Glutamatergic neuron (in vitro differentiated cells): ENCODE measurements around the gene HPN. TPM values are rescaled to one million over a fixed set of nuclear protein-coding genes. Genes with fewer than 3 reads are reported as not detected.

Experiments used
- DNase-seq: peaks from one replicate; pipeline ENCODE4 v3.0.0; 2022
- H3K27ac Mint-ChIP-seq: one replicate; pipeline ENCODE4 v1.8.0; 2020; ENCODE audit warnings: mild to moderate bottlenecking, mixed read lengths, inconsistent platforms; ENCODE audit not compliant: unreplicated experiment
- H3K27me3 Mint-ChIP-seq: one replicate; pipeline ENCODE4 v1.8.0; 2020; ENCODE audit warnings: mild to moderate bottlenecking, moderate library complexity, mixed read lengths, inconsistent platforms; ENCODE audit not compliant: unreplicated experiment
- H3K36me3 Mint-ChIP-seq: one replicate; pipeline ENCODE4 v1.8.0; 2020; ENCODE audit warnings: mild to moderate bottlenecking, mixed read lengths, inconsistent platforms; ENCODE audit not compliant: unreplicated experiment
- H3K4me1 Mint-ChIP-seq: one replicate; pipeline ENCODE4 v1.8.0; 2020; ENCODE audit warnings: mild to moderate bottlenecking, low read depth, mixed read lengths, inconsistent platforms; ENCODE audit not compliant: unreplicated experiment
- H3K4me3 Mint-ChIP-seq: one replicate; pipeline ENCODE4 v1.8.0; 2020; ENCODE audit warnings: mild to moderate bottlenecking, mixed read lengths, inconsistent platforms; ENCODE audit not compliant: unreplicated experiment
- H3K9me3 Mint-ChIP-seq: one replicate; pipeline ENCODE4 v1.8.0; 2020; ENCODE audit warnings: mild to moderate bottlenecking, moderate library complexity, mixed read lengths, inconsistent platforms; ENCODE audit not compliant: unreplicated experiment
- total RNA-seq: library from RNA; stranded (reverse); fragmentation: NEBNext Ultra II Directional; extraction: Animal tissue kit (Norgen Biotek cat#: 25700); gene quantifications from one replicate; pipeline ENCODE4 v1.2.1, GENCODE V29; 2021; ENCODE audit not compliant: unreplicated experiment
- TF ChIP-seq, protein P1 (sequence below): fragments of 200-600 bp; sonication (generic); IDR thresholded peaks from one replicate; pipeline ENCODE4 v1.5.0; 2021; ENCODE audit not compliant: partially characterized antibody, unreplicated experiment

HPN gene
- total RNA-seq, 1 donor from 2014 or later: 0.29 TPM

DNA sequence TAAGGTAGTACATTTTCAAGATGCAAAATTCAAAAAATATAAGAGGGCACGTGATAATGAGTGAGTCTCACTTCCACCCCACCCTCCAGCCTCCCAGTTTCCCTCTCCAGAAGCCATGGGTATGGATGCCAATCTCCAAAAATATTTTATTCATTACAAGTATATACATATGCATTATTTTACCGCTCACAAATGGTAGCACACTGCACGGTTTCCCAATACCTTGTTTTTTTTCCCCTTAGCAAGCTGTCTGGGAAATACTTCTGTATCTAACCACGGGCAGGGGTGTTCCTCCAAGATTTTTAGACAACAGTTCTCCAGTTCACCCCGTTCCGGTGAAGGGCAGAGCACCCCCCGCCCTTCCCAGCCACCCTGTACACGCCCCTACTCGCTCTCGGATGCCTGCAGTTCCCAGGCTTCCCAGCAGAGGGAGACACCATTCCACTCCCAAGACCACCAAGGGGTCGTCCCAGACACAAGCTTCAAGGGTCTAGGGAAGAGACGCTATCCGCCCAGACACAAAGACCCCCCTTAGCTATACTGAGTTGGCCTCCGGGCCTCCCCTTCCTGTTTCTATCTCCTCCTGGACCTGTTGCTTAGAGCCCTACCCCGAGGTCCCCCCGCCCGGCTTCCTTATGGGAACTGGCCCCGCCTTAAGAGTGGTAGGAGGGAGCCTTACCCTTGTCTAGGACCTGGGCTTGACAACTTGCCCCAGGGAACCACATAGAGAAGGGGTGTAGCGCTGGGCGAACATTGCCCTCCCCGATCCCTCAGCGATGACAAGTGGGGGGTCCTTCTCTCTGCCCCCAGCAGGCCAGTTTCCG is 73.0 kb downstream of the HPN start:
- H3K4me1 Mint-ChIP-seq: peaks cover 26% of the 10 kb centered on the region
- TF ChIP-seq, protein P1, sequence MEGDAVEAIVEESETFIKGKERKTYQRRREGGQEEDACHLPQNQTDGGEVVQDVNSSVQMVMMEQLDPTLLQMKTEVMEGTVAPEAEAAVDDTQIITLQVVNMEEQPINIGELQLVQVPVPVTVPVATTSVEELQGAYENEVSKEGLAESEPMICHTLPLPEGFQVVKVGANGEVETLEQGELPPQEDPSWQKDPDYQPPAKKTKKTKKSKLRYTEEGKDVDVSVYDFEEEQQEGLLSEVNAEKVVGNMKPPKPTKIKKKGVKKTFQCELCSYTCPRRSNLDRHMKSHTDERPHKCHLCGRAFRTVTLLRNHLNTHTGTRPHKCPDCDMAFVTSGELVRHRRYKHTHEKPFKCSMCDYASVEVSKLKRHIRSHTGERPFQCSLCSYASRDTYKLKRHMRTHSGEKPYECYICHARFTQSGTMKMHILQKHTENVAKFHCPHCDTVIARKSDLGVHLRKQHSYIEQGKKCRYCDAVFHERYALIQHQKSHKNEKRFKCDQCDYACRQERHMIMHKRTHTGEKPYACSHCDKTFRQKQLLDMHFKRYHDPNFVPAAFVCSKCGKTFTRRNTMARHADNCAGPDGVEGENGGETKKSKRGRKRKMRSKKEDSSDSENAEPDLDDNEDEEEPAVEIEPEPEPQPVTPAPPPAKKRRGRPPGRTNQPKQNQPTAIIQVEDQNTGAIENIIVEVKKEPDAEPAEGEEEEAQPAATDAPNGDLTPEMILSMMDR: peak; percentile 97
- peaks cover 5% of the 10 kb centered on the region for H3K9me3 Mint-ChIP-seq

DNA sequence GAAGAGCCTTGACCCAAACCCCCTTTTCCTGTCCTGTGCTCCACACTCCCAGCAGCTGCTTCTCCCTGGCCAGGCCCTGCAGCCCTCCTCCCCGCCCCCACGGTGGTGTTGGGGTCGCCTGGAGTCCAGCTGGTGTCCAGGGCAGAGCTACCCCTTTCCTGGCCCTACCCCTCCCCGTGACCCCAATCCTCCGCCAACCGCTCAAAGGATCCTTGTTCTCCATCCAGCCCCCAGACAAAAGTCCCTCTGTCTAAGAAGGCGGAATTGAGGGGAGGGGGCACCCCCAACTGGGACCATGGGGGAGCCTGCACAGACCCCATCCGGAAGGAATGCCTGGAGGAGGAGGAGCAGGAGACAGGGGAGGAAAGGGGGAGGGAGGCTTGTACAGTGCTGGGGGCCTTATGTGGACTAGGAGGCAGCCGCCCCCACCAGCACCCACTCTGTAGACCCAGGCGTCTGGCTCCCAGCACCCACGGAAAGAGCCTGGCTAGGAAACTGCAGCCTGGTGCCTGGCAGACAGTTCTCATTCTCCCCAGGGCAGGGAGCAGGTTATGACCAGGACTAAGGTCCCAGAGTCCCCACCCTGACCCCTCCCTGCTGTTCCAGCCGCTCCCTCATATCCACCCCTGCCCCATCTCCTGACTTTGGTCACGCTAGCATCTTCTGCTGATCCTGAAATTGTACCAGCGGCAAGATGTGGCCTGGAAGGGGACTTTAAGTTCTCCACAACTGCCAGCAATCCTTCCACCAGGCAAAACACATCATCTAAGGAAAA is 73.8 kb downstream of the HPN start, which contains the start of gene FXYD3:
TSS of gene FXYD3 (plus strand) at position 647 of the 775 bp plus-strand sequence. CDS start 3,554 bp downstream, outside the sequence.
- H3K9me3 Mint-ChIP-seq: peaks cover 5% of the 10 kb centered on the region
- H3K27ac Mint-ChIP-seq: peak within 1 kb of the TSS; percentile 88
- peaks cover 12% of the 10 kb centered on the region for H3K27me3 Mint-ChIP-seq
- TF ChIP-seq, protein P1: no peak
- H3K36me3 Mint-ChIP-seq: no peaks in the 10 kb centered on the region
- H3K4me3 Mint-ChIP-seq: peak within 1 kb of the TSS; percentile 68
- peaks cover 27% of the 10 kb centered on the region for H3K4me1 Mint-ChIP-seq
- no peak for DNase-seq

More for the DNA sequence above, 73.0 kb downstream of the HPN start:
- peaks cover 12% of the 10 kb centered on the region for H3K27me3 Mint-ChIP-seq
- no peak overlapping the region for H3K4me3 Mint-ChIP-seq
- peak; percentile 91 for DNase-seq
- H3K36me3 Mint-ChIP-seq: no peaks in the 10 kb centered on the region
- H3K27ac Mint-ChIP-seq: peak overlapping the region; percentile 43

Other genes starting within 250 kb of the HPN start
- gene ZNF30, start 114.8 kb upstream of the HPN start, total RNA-seq: 7.4 TPM
- gene ZNF792, start 77.5 kb upstream of the HPN start, total RNA-seq: 6.4 TPM
- 220 TPM for gene GRAMD1A, start 41.4 kb upstream of the HPN start, total RNA-seq
- 12.0 TPM for gene SCN1B, start 11.3 kb upstream of the HPN start, total RNA-seq
- not detected for gene FXYD3, start 74.1 kb downstream of the HPN start, total RNA-seq
- gene LGI4, start 93.3 kb downstream of the HPN start, total RNA-seq: 14.4 TPM
- gene FXYD1, start 97.1 kb downstream of the HPN start, total RNA-seq: not detected
- 22.3 TPM for gene FXYD7, start 101.5 kb downstream of the HPN start, total RNA-seq
- gene FXYD5, start 113.0 kb downstream of the HPN start, total RNA-seq: 5.3 TPM
- not detected for gene FAM187B, start 187.0 kb downstream of the HPN start, total RNA-seq
- 5.4 TPM for gene LSR, start 207.3 kb downstream of the HPN start, total RNA-seq
- gene USF2, start 227.2 kb downstream of the HPN start, total RNA-seq: 132 TPM
- not detected for gene HAMP, start 240.8 kb downstream of the HPN start, total RNA-seq